ENCODE data around the gene DYRK2. TPM values are rescaled to one million over a fixed set of nuclear protein-coding genes. Genes with fewer than 3 reads are reported as not detected.

DYRK2 gene
- total RNA-seq, 1 donor from 2014 or later = 51.2 TPM

DNA sequence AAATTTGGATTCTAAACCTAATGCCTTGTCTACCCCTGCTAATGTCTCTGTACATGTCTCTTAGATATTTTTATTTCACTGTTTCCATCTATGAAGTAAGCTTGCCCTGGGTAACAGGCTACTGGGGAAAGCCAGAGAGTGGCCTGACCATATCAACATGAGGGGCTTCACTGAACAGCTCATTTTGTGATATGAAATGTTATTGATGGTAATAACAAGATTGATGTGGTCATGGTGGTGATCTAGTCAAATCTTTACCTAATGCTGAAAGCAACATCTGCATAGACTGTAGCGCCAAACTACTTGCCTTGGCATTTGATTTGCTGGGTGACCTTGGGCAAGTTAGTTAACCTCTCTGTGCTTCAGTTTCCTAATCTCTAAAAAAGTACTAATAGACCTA lies 9.9 kb upstream of the DYRK2 start:
- intact Hi-C loops (cut with DNase I) = no loop called here
- ATAC-seq = no peak

DNA sequence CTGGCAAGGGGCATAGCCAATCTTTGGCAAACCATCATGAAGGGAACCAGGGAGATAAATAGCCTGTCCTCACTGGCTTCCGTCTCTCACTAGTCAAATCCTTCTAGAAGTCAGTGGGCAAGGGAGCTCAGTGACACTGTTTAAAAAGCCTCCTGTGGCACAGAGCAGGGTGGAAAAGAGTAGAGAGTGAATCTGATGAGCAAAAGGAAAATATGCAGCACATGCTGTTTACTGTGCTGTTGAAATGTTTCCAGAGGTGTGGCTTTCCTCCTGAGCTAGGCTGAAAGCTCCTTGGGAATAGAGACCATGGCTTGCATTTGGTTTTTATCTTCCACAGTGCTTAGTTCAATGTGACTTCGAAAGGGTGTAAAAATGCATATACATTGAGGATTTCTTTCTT lies 7.7 kb upstream of the DYRK2 start:
- intact Hi-C loops (cut with DNase I) = no loop called here
- no peak for ATAC-seq
- DNase-seq (ENCODE audit: missing footprints) = no peak

More for the DNA sequence above, 9.9 kb upstream of the DYRK2 start:
- no peak for DNase-seq (ENCODE audit: missing footprints)

DNA sequence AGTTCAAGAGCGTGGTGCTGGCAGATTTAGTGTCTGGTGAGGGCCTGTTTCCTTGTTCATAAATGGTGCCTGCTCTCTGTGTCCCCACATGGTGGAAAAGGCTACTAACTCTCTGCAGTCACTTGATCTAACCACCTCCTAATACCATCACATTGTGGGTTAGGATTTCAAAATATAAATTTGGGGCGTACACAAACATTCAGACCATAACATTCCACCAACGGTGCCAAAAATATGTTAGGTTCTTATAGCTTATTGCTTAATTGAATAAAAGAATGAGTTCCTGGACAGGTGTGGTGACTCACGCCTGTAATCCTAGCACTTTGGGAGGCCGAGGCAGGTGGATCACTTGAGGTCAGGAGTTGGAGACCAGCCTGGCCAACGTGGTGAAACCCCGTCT lies 3.4 kb upstream of the DYRK2 start:
- DNase-seq (ENCODE audit: missing footprints) (no peak), ATAC-seq (no peak)
- intact Hi-C loops (cut with DNase I) = loop anchor here (5.0 kb wide), 3 partner anchors 118 to 188 kb away; no protein-coding TSS in a partner anchor

DNA sequence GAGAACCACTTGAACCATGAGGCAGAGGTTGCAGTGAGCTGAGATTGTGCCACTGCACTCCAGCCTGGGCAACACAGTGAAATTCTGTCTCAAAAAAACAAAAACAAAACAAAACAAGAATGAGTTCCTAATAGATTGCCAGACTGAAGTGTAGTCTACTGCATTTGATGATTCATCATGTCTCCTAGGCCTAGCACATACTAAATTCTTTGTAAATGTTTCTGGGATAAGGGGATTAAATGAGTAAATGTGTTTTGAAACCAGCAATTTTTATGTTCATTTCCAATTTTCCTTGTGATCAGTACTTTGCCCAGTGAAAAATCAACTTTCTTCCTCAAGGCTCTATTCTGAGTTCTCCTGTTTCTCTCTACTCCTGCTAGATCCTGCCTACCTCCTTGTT lies 2.9 kb upstream of the DYRK2 start:
- ATAC-seq (no peak), DNase-seq (ENCODE audit: missing footprints) (no peak)
- intact Hi-C loops (cut with DNase I) = loop anchor here (5.0 kb wide), 3 partner anchors 118 to 188 kb away; no protein-coding TSS in a partner anchor

DNA sequence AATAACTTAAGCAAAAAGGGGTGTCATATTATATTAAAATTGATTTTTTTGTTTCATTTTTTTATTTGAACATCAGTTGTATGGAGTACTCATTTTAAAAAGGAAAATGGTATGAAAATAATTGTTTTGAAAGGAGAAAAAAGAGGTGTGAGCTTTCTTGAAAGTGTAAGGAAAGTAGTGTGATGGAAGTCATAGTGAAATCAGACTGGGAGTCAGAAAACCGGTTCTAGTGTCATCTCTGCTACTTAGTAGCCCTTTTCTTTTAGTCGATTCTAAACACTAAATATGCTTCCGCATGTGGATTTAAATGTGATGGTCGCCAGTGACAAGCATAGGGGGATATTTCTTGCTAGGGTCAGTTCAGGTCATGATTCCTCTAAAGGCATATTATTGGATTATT lies 1.8 kb upstream of the DYRK2 start:
- intact Hi-C loops (cut with DNase I) = loop anchor here (5.0 kb wide), 3 partner anchors 119 to 189 kb away; no protein-coding TSS in a partner anchor
- ATAC-seq = no peak
- no peak for DNase-seq (ENCODE audit: missing footprints)

DNA sequence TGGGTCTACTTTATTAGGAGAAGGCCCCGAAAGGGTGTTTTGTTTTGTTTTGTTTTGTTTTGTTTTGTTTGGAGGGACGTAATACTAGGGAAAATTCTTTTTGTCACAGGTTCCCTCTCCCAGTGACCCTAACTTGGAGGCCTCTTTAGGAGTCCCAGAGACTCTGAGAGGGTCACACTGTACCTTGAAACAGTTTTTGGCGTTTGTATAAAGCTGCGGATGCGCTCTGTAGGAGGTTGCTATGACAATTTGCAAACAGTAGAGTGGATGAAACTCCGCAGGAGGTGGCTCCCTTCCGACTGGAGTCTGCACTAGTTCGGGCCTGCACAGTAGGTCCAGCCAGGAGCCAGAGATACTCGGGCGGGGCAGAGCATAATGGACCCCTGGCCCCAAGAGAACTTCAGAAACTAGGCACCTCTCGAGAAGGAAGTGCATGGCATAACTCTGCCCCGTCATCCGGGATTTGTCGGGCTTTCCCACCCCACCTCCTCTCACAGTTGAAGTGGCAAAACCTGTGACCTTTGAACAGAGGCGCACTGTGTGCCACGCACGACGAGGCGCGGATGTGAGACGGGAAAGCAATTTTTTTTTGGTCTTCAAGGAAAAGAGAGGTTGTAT lies 1.3 kb upstream of the DYRK2 start:
- no peak for ATAC-seq
- peak; percentile 58 for DNase-seq (ENCODE audit: missing footprints)
- intact Hi-C loops (cut with DNase I) = loop anchor here (5.0 kb wide), 3 partner anchors 120 to 190 kb away; no protein-coding TSS in a partner anchor

DNA sequence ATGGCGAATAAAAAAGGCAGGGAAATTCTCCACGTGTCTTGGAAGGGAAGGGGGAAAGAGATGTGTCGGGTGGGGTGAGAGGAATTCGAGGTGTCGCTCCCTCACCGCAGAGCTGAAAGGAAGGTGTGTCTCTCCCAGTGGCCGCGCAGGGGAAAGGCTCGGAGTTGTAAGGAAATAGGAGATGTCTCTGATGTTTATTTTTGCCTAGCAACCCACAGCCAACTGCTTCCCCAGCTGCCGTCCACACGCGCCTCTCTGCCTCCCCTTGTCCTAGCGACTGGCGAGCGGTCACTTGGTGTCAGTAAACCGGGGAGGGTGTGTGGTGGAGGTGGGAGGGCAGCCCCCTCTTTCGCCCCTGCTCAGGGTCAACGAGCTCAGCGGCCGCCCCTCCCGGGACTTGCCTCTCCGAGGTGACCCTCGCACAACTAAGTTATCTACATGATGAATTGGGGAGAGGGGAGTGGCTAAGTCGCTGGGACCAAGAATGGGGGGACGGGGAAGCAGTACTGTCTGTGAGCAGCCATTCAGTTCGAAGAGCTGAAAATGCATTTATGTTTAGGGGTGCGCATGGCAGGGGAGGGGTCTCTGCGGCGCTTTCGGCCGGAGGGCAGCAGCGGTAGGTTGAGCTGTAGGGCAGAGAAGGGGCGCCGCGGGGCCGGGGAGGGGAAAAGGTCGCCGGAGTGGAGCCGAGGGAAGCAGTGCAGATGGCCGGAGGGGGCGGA lies 585 bp upstream of the DYRK2 start:
- ATAC-seq (peak; percentile 78), DNase-seq (ENCODE audit: missing footprints) (peak; percentile 86)
- intact Hi-C loops (cut with DNase I) = loop anchor here (2.0 to 5.0 kb wide), 5 partner anchors 73 to 207 kb away; no protein-coding TSS in a partner anchor

DNA sequence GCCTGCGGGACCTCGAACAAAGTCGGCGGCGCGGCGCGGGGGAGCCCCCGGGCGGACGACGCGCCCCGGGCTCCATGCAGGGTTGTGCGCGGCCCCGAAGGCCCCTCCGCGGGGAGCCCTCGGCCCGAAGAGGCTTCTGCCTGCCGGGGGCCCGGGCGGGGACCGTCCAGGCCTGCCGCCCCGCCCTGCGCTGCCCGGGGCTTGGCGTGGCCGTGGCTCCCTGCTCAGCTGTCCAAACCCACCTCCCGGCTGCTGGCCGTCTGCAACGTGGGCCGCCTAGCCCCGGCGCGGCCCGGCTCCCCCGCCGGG lies 670 bp downstream of the DYRK2 start:
- intact Hi-C loops (cut with DNase I) = loop anchor here (2.0 to 5.0 kb wide), 5 partner anchors 72 to 208 kb away; no protein-coding TSS in a partner anchor
- peak; percentile 33 for ATAC-seq
- peak; percentile 71 for DNase-seq (ENCODE audit: missing footprints)

DNA sequence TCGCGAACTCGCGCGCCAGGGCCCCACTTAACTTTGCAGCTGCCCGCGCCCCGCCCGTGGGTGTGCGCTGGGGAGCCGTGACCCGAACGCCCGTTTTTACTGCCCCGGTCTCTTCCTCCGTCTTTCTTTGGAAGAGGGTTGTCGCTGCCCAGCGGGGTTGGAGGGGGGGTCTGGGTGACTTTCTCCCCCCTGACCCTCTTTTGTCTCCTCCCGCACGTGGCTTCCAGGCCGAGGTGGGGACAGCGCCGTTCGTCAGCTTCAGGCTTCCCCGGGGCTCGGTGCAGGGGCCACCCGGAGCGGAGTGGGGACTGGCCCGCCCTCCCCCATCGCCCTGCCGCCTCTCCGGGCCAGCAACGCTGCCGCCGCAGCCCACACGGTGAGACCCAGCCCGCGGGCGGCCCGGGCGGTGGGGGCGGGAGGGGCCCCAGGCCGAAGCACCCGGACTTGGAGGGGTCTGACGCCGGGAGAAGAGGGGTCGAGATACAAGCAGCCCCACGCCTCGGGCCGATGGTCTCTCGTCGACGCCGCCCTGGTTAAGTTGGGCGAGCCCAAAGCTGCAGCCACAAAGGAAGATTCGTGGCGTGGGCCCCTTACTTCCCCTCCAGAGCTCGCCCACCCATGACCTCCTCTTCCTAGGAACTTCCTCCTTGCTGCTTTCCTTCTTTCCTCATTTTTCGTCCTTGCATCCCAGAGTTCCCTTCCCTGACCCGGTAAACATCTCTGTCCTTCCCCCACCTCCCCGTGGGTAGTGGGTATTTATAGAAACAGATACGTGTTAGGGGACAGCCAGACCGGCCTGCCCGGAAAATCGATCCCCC lies 1.2 kb downstream of the DYRK2 start:
- intact Hi-C loops (cut with DNase I) = loop anchor here (2.0 to 5.0 kb wide), 7 partner anchors 71 to 293 kb away; no protein-coding TSS in a partner anchor
- DNase-seq (ENCODE audit: missing footprints) = peak; percentile 71
- peak; percentile 49 for ATAC-seq

DNA sequence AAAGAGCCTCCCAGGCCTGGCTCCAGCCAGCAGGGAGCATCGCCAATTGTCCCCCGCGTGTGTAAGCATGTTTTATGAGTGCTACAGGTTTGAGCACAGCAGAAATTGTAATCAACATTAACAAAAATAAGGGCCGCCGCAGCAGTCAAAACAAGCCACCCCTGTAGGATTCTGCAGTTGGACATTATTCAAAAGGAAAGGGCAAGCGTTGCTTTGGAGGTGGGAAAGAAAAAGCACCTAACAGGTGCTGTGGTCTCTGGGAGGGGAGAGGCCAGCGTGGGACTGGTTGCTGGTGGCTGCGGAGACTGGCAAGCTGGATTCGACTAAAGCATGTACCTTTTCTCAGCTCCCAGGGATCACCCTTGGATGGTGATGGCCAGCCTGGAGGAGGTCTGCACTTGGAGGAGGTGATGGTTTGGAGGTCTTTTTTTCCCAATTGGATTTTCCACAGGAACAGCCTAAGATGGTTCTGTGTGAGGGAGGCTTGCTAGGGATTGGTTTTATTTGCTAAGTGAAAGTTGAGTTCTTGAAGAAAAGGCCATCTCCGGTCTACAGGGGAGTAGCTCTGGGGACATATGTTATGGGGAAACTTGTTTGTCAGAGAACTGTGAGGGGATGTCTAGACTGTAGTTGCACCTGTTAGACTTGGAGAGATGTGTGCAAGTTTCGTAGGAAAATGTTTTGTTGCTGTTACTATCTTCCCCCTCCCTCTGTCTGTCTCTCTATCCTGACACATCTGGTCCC lies 2.0 kb downstream of the DYRK2 start:
- DNase-seq (ENCODE audit: missing footprints) = peak; percentile 67
- ATAC-seq = no peak
- intact Hi-C loops (cut with DNase I) = loop anchor here (2.0 to 5.0 kb wide), 2 partner anchors 177 to 292 kb away; no protein-coding TSS in a partner anchor

DNA sequence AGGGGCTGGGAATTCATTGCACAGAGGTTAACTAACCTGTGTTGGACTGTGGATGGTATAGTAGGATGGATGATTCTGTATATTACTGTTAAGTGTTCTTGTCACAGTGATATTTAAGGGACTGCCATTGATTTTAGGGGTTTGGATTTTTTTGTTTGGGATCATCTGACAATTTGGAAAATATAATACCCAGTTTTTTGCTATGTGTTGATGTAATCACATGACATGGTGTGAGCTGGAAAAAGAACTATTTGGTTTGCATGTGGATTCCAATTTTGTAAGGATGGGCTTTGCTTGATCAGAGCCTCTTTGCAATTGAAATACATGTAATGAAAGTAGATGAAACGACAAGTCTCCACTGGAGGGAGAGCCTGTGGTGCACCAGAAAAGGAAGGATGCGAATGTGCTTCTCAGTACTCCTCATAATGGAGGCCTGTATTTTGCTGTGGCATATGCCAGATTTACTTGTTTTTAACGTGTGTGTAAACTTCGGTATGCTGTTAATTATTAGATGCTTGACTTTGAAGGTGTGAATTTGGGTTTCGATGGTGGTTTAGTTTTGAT lies 2.7 kb downstream of the DYRK2 start:
- intact Hi-C loops (cut with DNase I) = loop anchor here (2.0 to 5.0 kb wide), 2 partner anchors 176 to 292 kb away; no protein-coding TSS in a partner anchor
- DNase-seq (ENCODE audit: missing footprints) (no peak), ATAC-seq (no peak)

DNA sequence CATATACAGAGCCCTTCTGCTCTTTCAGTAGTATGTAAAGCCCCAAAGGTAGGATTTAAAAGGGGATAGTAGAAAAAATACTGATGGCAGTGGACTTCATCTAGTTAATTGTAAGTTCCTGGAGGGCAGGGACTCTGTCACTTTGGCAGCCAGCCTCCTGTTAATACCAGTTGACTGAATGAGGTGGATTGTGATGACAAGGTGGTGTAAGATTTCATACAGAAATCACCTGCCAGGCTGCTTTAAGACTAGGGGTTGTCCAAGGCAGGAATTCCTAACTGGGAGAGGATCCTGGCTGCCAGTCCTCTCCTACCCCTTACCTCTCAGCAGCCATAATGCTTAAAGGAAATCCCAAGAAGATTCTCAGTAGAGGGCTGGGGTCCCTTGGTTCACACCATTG lies 7.3 kb downstream of the DYRK2 start:
- no peak for DNase-seq (ENCODE audit: missing footprints)
- intact Hi-C loops (cut with DNase I) = loop anchor here (2.0 kb wide), 1 partner anchor 61 kb away; no protein-coding TSS in a partner anchor
- ATAC-seq = peak; percentile 55

DNA sequence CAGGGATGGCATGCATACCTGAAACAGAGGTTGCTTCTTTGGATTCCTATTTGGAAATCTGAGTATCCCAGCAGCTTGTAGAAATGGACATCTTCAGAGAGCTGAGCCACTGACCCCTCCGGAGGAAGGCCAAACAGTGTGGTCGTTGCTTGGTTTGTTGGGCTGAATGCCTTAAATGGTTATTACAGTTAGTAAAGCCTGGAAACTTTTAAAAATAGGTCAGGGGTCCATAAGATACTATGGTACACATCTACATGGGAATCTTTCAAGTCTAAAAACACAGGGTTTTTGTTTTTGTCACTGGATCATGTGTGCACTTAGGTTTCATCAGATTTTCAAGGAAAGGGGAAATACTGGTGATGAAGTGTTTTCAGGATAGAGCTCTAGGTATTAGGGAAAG lies 7.7 kb downstream of the DYRK2 start:
- intact Hi-C loops (cut with DNase I) = loop anchor here (2.0 kb wide), 1 partner anchor 61 kb away; no protein-coding TSS in a partner anchor
- no peak for ATAC-seq

DNA sequence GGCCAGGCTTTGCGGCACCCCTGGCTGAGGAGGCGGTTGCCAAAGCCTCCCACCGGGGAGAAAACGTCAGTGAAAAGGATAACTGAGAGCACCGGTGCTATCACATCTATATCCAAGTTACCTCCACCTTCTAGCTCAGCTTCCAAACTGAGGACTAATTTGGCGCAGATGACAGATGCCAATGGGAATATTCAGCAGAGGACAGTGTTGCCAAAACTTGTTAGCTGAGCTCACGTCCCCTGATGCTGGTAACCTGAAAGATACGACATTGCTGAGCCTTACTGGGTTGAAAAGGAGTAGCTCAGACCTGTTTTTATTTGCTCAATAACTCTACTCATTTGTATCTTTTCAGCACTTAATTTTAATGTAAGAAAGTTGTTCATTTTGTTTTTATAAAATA lies 9.9 kb downstream of the DYRK2 start:
- intact Hi-C loops (cut with DNase I) = no loop called here
- ATAC-seq = peak; percentile 29
- DNase-seq (ENCODE audit: missing footprints) = no peak

More for the DNA sequence above, 7.7 kb downstream of the DYRK2 start:
- DNase-seq (ENCODE audit: missing footprints) = no peak

DNA sequence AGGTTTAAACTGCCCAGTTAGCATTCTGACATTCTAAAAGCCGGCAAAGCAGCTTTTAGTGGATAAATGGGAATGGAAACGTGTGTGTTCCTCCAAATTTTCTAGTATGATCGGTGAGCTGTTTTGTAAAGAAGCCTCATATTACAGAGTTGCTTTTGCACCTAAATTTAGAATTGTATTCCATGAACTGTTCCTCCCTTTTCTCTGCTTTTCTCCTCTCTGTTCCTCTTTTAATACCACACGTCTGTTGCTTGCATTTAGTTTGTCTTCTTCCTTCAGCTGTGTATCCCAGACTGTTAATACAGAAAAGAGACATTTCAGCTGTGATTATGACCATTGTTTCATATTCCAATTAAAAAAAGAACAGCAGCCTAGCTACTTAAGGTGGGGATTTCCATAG lies 10.7 kb downstream of the DYRK2 start:
- no peak for ATAC-seq
- intact Hi-C loops (cut with DNase I) = no loop called here

DNA sequence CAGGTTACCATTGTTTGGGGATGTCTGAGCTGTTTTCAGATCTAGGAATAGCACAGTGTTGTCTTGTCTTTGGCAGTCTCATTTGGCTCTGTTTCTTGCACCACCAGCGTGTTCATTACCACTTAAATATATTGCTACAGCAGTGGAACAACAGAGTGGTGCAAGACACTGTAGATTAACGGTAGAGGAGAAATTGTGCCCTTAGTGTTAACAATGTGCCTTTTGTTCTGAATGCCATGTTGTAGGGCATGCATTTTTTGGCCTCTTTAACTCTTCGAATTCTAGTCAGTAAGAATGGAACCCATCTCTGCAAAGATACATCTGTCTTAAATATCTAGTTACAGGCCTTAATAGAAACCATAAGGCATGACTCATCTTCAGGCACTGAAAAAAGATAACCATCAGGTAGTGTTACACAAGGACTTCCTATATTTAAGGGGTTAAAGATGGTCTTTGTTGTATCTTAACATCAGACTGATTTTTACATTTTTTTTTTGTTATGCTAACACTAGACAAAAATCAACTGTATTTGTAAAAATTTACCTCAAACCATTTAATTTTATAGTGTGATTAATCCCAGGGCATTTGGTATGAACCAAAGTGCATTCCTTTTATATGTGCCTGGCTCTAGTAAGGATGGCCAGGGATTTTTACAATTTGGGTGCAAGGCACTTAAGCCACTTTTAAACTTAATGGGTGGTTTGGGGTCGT lies 12.9 kb downstream of the DYRK2 start:
- DNase-seq (ENCODE audit: missing footprints) (no peak), ATAC-seq (peak; percentile 54)
- intact Hi-C loops (cut with DNase I) = no loop called here

More for the DNA sequence above, 10.7 kb downstream of the DYRK2 start:
- no peak for DNase-seq (ENCODE audit: missing footprints)

DNA sequence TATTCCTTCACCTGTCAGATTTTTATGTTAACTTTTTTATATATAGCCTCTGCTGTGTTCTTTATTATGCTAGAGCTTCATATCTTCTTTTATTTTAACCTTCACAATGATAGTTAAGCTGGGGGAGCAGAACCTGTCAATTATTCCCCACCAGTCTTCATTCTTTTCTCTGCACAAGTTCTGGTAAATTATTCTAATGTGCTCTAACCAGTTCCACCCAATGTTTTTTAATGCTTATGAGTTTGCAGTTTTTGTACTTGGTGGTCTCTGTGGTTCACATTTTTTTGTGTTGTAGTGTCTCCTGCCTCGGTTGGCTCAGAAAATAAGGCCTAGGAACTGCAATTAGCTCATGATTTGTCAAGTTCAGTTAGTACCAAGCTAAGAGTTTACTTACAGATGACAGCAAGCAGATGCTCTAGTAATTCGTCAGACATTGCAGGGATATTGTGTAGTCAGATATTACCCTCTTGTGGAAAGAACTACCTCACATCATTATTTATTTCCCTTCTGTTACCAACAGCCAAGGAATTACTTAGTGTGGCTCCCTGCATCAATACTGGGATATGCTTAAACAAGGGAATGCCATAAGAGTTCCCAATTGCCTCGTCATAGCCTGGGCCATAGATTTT lies 14.5 kb downstream of the DYRK2 start:
- ATAC-seq (no peak), DNase-seq (ENCODE audit: missing footprints) (no peak)
- intact Hi-C loops (cut with DNase I) = no loop called here
